ENCODE data around the gene GFY.

Gene GFY

GRCh38 chr19:49428547-49429451, 3.6 kb downstream of the GFY start:
- no peak for DNase-seq

DNA sequence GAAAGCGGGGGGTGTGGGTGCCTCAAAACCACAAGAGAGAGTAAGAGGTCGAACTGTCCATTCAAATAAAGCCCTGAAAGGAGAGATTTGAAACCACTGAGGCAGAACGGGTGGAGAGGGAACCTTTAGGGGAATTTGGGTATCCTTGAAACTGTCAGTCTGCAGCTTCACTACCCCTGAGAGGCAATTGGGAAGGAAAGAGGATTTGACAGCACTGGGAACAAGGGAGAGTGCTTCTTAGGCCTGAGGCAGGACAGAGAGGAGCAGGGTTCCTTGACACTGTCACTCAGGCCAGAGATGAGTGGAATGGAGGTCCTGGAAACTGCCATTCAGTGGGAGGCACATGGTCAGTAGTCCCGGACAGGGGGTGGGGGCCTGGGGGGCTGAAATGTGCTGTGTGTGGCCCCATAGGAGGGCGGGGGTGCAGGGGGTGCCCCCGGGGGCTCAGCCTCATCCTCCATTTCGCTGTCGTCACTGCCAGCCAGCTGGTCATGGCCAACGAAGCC, 5.0 kb downstream of the GFY start:
- no peak for DNase-seq

DNA sequence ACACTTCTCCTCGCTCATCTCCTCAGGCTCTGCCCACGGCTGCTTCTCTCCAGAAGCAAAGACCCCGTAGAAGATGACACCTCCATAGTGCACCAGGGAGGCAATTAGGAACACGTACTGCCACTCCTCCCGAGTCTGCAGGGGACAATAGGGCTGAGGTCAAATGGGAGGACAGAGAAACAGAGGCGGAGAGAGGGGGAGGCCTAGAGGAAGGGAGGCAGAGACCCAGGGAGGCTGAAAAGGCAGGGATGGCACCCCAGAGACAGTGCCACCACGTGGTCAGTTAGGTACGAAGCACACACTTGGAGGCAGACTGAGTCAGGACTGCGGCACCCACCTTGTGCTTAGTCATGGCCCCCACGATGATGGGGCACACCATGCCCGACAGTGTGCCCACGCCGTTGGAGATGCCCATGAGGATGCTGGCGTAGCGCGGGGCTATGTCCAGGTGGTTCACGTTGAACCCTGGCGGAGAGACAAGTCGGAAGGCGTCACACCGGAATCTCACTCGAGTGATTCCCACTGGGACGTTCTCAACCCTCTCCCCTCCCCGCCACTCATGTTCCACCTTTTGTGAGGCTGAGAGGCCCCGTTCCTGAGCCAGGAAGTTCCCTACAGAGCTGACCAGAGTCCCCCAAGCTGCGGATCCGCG, 5.6 kb downstream of the GFY start:
- no peak for DNase-seq

DNA sequence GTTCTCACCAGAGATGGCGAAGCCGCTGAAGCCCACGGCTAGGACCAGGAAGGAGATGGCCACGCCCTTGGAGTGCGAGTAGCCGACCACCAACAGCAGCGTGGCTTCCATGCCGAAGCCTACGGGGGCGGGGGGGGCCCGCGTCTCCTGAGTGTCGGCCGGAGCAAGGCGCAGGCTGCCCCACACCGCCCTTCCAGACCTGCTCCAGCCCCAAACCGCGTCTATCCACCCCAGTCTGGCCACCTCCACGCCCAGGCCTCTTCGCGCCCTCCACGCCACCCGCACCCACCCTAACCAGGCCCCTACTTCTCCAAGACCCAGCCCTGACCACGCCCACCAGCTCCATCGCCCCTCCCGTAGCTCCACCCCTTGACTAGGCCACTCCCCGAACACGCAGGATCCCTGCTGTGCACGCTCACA, 6.2 kb downstream of the GFY start:
- DNase-seq, result no peak

- DNase-seq, result no peak
Observed at GRCh38 chr19:49432141-49433073, 7.2 kb downstream of the GFY start.

- no peak for DNase-seq
Observed at GRCh38 chr19:49433240-49433901, 8.2 kb downstream of the GFY start.

DNA sequence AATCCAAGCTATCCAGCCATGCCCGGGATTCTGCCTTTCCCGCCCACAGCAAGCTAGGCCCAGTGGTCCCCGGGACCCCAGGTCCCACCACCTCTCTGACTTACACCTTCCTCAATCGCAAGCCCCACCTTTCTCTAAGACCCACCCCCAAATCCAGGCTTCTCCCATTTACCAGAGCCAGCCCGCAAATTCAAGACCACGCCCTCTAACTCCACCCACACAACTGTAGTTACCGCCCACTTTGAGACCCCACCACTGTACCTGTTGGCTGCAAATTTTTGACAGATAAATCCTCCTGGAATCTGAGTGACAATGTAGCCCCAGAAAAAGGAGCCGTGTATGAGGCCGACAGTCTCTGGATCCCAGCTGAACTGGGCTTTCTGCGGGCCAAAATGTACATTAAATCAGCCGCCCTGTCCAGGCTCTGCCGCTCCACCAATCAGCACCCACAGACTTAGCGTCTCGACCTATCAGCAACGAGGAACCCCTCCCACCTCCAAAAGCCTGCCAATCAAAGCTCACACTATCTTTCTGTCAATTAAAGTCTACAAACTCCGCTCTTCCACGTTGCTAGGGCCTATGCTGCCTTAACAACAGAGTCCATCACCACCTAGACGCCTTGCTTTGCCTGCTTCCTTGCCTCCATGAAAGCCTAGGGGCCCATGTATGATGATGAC, 9.9 kb downstream of the GFY start:
- no peak for DNase-seq

GRCh38 chr19:49435670-49436069, 10.5 kb downstream of the GFY start:
- DNase-seq, result no peak

- DNase-seq, result no peak
Observed at GRCh38 chr19:49436381-49437017, 11.3 kb downstream of the GFY start.

GRCh38 chr19:49437231-49437630, 12.0 kb downstream of the GFY start:
- no peak for DNase-seq

- DNase-seq, result peak in 1 of 2 donors; percentile 20
Observed at GRCh38 chr19:49438261-49438660, 13.1 kb downstream of the GFY start.

- no peak for DNase-seq
Observed at GRCh38 chr19:49439836-49440235, 14.6 kb downstream of the GFY start.

DNA sequence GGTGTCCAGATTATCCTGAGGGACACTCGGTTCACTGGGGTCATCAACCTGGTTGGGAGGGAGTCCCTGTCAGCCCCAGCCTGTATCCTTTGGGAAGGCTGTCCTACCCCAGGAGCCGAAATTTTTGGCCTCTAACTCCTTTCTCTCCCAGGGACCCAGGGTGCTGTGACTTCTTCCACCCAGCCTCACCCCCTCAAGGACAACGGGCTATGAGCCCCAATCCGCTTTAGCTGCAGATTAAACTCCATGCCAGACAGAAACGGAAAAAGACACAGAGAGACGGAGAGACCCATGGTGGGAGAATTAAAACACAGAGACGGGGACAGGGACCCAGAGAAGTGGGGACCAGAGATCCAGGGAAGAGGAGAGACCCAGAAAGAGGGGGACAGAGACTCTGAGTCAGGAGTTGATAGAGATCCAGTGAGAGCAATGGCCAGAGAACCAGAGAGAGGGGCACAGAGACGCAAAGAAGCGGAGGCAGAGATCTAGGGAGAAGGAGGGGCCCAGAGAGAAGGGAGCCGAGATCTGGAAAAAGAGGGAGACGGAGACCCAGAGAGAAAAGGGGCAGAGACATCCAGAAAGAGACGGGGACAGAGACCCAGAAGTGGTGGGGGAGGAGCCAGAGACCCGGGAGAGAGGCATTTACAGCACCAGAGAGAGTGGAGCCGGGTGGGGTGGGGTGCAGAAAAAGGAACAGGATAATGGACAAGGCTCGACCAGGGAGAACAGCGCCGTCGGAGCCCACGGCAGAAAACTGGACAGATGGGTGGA, 15.4 kb downstream of the GFY start:
- DNase-seq, result no peak

GRCh38 chr19:49441210-49441959, 16.2 kb downstream of the GFY start, which contains the start of gene SLC17A7:
Gene SLC17A7, minus strand, starts transcription at chr19:49441527. Its CDS starts 148 bp downstream, at chr19:49441379.
- no peak for DNase-seq

GRCh38 chr19:49441960-49442350, 16.8 kb downstream of the GFY start:
- DNase-seq, result no peak

DNA sequence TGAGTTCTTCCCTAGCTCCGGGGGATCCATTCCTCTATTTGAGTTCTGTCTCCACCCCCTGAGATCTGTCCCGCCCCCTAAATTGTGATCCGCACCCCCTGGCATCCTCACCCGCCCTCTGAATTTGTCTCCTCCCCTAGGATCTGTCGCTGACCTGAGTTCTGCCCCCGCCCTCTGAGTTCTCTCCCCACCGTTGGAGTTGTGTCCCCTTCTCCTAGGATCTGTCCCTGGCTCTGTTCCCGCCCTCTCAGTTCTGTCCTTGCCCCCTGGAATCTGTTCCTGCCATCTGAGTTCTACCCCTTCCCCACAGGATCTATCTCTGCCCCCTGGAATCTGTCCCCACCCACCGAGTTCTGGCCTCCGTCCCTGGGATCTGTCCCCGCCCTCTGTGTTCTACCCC, 17.2 kb downstream of the GFY start:
- no peak for DNase-seq

- peak in 1 of 2 donors; percentile 50 for DNase-seq
Observed at GRCh38 chr19:49442771-49443365, 17.7 kb downstream of the GFY start.

- peak; percentile 90 to 95 for DNase-seq
Observed at GRCh38 chr19:49443366-49444099, 18.3 kb downstream of the GFY start.
